ENCODE measurements around the gene PRKAG2. TPM values are rescaled to one million over a fixed set of nuclear protein-coding genes. Genes with fewer than 3 reads are reported as not detected.

Gene PRKAG2
- total and polyA plus RNA-seq, 2 of the 8 experiments (the other 6 are each of a cell fraction or from before 2014, with no cell fraction given): 7.5 to 18.1 TPM

DNA sequence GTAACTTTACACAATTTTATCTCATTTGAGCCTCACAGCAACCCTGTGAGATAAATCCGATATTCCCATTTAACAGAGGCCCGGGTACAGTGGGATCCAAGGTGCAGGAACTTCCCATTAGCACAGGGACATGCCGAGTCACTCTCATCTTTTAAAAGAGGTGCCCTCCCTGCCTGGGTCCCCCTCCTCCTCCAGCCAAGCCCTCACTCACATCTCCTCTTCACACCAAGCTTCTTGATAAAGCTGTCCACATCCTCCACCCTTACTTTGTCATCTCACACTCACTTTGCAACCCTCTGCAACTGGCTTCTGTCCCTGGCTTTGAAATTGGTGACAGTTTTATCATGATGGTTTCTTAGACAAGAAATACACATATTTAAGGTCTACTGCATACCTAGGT is 212.6 kb downstream of the PRKAG2 start (continued):
- TF ChIP-seq, protein P1, sequence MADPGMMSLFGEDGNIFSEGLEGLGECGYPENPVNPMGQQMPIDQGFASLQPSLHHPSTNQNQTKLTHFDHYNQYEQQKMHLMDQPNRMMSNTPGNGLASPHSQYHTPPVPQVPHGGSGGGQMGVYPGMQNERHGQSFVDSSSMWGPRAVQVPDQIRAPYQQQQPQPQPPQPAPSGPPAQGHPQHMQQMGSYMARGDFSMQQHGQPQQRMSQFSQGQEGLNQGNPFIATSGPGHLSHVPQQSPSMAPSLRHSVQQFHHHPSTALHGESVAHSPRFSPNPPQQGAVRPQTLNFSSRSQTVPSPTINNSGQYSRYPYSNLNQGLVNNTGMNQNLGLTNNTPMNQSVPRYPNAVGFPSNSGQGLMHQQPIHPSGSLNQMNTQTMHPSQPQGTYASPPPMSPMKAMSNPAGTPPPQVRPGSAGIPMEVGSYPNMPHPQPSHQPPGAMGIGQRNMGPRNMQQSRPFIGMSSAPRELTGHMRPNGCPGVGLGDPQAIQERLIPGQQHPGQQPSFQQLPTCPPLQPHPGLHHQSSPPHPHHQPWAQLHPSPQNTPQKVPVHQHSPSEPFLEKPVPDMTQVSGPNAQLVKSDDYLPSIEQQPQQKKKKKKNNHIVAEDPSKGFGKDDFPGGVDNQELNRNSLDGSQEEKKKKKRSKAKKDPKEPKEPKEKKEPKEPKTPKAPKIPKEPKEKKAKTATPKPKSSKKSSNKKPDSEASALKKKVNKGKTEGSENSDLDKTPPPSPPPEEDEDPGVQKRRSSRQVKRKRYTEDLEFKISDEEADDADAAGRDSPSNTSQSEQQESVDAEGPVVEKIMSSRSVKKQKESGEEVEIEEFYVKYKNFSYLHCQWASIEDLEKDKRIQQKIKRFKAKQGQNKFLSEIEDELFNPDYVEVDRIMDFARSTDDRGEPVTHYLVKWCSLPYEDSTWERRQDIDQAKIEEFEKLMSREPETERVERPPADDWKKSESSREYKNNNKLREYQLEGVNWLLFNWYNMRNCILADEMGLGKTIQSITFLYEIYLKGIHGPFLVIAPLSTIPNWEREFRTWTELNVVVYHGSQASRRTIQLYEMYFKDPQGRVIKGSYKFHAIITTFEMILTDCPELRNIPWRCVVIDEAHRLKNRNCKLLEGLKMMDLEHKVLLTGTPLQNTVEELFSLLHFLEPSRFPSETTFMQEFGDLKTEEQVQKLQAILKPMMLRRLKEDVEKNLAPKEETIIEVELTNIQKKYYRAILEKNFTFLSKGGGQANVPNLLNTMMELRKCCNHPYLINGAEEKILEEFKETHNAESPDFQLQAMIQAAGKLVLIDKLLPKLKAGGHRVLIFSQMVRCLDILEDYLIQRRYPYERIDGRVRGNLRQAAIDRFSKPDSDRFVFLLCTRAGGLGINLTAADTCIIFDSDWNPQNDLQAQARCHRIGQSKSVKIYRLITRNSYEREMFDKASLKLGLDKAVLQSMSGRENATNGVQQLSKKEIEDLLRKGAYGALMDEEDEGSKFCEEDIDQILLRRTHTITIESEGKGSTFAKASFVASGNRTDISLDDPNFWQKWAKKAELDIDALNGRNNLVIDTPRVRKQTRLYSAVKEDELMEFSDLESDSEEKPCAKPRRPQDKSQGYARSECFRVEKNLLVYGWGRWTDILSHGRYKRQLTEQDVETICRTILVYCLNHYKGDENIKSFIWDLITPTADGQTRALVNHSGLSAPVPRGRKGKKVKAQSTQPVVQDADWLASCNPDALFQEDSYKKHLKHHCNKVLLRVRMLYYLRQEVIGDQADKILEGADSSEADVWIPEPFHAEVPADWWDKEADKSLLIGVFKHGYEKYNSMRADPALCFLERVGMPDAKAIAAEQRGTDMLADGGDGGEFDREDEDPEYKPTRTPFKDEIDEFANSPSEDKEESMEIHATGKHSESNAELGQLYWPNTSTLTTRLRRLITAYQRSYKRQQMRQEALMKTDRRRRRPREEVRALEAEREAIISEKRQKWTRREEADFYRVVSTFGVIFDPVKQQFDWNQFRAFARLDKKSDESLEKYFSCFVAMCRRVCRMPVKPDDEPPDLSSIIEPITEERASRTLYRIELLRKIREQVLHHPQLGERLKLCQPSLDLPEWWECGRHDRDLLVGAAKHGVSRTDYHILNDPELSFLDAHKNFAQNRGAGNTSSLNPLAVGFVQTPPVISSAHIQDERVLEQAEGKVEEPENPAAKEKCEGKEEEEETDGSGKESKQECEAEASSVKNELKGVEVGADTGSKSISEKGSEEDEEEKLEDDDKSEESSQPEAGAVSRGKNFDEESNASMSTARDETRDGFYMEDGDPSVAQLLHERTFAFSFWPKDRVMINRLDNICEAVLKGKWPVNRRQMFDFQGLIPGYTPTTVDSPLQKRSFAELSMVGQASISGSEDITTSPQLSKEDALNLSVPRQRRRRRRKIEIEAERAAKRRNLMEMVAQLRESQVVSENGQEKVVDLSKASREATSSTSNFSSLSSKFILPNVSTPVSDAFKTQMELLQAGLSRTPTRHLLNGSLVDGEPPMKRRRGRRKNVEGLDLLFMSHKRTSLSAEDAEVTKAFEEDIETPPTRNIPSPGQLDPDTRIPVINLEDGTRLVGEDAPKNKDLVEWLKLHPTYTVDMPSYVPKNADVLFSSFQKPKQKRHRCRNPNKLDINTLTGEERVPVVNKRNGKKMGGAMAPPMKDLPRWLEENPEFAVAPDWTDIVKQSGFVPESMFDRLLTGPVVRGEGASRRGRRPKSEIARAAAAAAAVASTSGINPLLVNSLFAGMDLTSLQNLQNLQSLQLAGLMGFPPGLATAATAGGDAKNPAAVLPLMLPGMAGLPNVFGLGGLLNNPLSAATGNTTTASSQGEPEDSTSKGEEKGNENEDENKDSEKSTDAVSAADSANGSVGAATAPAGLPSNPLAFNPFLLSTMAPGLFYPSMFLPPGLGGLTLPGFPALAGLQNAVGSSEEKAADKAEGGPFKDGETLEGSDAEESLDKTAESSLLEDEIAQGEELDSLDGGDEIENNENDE (IDR thresholded peaks at IDR 0.05; ENCODE audit: insufficient replicate concordance, low read length): no peak
- TF ChIP-seq SP2 (IDR thresholded peaks at IDR 0.05; ENCODE audit: low read length): no peak
- no peak for TF ChIP-seq BRCA1 (IDR thresholded peaks at IDR 0.05; ENCODE audit: low read depth, low read length)
- no peak for TF ChIP-seq EP300 (IDR thresholded peaks at IDR 0.05; ENCODE audit: borderline replicate concordance in 1 of 2, low read depth in 2 of 2, low read length in 2 of 2)
- TF ChIP-seq MAFK (IDR thresholded peaks at IDR 0.05; ENCODE audit: low read depth, low read length): no peak
- TF ChIP-seq BCL11A (IDR thresholded peaks at IDR 0.05; ENCODE audit: low read depth in 2 of 2, low read length in 2 of 2): no peak
- no peak for TF ChIP-seq SIX5 (IDR thresholded peaks at IDR 0.05; ENCODE audit: low read depth, low read length)
- TF ChIP-seq, protein P2, sequence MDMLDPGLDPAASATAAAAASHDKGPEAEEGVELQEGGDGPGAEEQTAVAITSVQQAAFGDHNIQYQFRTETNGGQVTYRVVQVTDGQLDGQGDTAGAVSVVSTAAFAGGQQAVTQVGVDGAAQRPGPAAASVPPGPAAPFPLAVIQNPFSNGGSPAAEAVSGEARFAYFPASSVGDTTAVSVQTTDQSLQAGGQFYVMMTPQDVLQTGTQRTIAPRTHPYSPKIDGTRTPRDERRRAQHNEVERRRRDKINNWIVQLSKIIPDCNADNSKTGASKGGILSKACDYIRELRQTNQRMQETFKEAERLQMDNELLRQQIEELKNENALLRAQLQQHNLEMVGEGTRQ (IDR thresholded peaks at IDR 0.05; ENCODE audit: low read length): no peak
- TF ChIP-seq TBP (IDR thresholded peaks at IDR 0.05; ENCODE audit: low read depth, low read length): no peak
- no peak for TF ChIP-seq FOSL1 (IDR thresholded peaks at IDR 0.05; ENCODE audit: insufficient read depth, low read depth, low read length)
- TF ChIP-seq TCF12 (IDR thresholded peaks at IDR 0.05; ENCODE audit: low read depth, low read length): no peak

All from H1 (cell line).